SH-SY5Y (cell line): ENCODE results near the gene ADAMTS8.

Experiments used
- GATA2 ChIP-seq: IDR thresholded peaks from 2 replicates; pipeline ENCODE4 v1.6.1; 2011; ENCODE audit warnings: mild to moderate bottlenecking, low read depth, low read length
- GATA3 ChIP-seq: IDR thresholded peaks from 2 replicates; pipeline ENCODE4 v1.6.1; 2011; ENCODE audit warnings: low read depth, mild to moderate bottlenecking, low read length, moderate library complexity

GRCh38 chr11:130402570-130402969 lies 25.8 kb downstream of the ADAMTS8 start:
- no peak for TF ChIP-seq GATA2
- TF ChIP-seq GATA3 = no peak
